HFF-Myc (cell line): ENCODE data around the gene CCNYL1.
A peak's percentile ranks its signal among the peaks of the same experiment; 100 is the strongest.

ENCODE experiments used
- DNase-seq: peaks from one replicate; pipeline ENCODE4 v3.0.0-alpha.2; 2011; ENCODE audit warnings: low read depth; ENCODE audit errors: extremely low read depth
- H3K4me3 ChIP-seq: replicated peaks from 2 replicates; pipeline ENCODE4 v1.5.1; 2011; ENCODE audit warnings: low read depth, mild to moderate bottlenecking, control low read depth, low read length
- CTCF ChIP-seq: IDR thresholded peaks from 2 replicates; pipeline ENCODE4 v1.5.1; 2012; ENCODE audit warnings: mild to moderate bottlenecking, low read depth, low read length, control low read depth; ENCODE audit errors: missing control alignments

Gene CCNYL1

GRCh38 chr2:207674826-207675225, 36.6 kb upstream of the CCNYL1 start:
- DNase-seq: no peak
- TF ChIP-seq CTCF: no peak
- no peak overlapping the region for H3K4me3 ChIP-seq

- TF ChIP-seq CTCF: no peak
- peak; percentile 12 for DNase-seq
- H3K4me3 ChIP-seq: no peak overlapping the region
Observed at GRCh38 chr2:207676827-207677354, 34.5 kb upstream of the CCNYL1 start.

- no peak for TF ChIP-seq CTCF
Observed at GRCh38 chr2:207681431-207681830, 30.0 kb upstream of the CCNYL1 start.

GRCh38 chr2:207682557-207682956, 28.9 kb upstream of the CCNYL1 start:
- peak; percentile 20 for DNase-seq
- TF ChIP-seq CTCF: no peak
- no peak overlapping the region for H3K4me3 ChIP-seq

More at GRCh38 chr2:207681431-207681830, 30.0 kb upstream of the CCNYL1 start:
- no peak for DNase-seq
- no peak overlapping the region for H3K4me3 ChIP-seq

- DNase-seq: no peak
- no peak for TF ChIP-seq CTCF
- no peak overlapping the region for H3K4me3 ChIP-seq
Observed at GRCh38 chr2:207683438-207683837, 28.0 kb upstream of the CCNYL1 start.

- TF ChIP-seq CTCF: no peak
- DNase-seq: peak; percentile 33
- no peak overlapping the region for H3K4me3 ChIP-seq
Observed at GRCh38 chr2:207683879-207684627, 27.4 kb upstream of the CCNYL1 start.
